Measurements from ENCODE around the gene STARD8.

DNA sequence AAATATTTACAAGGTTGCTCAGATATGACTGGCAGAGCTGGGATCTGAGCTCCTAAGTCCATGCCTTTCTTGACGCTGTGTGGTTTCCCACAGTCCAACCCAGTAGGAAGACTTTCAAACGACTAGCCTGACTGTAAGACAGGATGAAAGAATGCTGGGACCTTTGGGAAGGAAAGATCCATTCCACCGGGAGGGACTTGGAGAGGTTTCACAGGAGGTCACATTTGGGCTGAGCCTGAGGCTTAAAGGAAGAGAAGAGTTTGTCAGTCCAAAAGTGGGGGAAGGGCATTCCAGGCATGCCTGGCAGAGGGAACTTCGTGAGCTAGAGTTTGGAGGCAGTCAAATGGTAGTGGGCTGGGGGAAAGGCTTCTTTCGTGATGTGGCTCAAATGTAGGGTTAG is 1.5 kb downstream of the STARD8 start:
- TF ChIP-seq, protein P1, sequence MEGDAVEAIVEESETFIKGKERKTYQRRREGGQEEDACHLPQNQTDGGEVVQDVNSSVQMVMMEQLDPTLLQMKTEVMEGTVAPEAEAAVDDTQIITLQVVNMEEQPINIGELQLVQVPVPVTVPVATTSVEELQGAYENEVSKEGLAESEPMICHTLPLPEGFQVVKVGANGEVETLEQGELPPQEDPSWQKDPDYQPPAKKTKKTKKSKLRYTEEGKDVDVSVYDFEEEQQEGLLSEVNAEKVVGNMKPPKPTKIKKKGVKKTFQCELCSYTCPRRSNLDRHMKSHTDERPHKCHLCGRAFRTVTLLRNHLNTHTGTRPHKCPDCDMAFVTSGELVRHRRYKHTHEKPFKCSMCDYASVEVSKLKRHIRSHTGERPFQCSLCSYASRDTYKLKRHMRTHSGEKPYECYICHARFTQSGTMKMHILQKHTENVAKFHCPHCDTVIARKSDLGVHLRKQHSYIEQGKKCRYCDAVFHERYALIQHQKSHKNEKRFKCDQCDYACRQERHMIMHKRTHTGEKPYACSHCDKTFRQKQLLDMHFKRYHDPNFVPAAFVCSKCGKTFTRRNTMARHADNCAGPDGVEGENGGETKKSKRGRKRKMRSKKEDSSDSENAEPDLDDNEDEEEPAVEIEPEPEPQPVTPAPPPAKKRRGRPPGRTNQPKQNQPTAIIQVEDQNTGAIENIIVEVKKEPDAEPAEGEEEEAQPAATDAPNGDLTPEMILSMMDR (IDR thresholded peaks at IDR 0.05), result no peak
- no peak for TF ChIP-seq POLR2A (IDR thresholded peaks at IDR 0.05)

Data from Peyer's patch (tissue), 4 donors.